22Rv1 (cell line): Measurements from ENCODE around the gene UBALD1.

Experiments used
- ZFX ChIP-seq: fragments of 450-650 bp; IDR thresholded peaks from 2 replicates; pipeline ENCODE4 v1.6.1; 2017; ENCODE audit warnings: antibody characterized with exemption, borderline replicate concordance
- TF ChIP-seq, protein P1 (sequence below): fragments of 450-650 bp; IDR thresholded peaks from 2 replicates; pipeline ENCODE4 v1.5.1; 2017; ENCODE audit warnings: mild to moderate bottlenecking

GRCh38 chr16:4625560-4626159 is 11.0 kb upstream of the UBALD1 start:
- TF ChIP-seq, protein P1, sequence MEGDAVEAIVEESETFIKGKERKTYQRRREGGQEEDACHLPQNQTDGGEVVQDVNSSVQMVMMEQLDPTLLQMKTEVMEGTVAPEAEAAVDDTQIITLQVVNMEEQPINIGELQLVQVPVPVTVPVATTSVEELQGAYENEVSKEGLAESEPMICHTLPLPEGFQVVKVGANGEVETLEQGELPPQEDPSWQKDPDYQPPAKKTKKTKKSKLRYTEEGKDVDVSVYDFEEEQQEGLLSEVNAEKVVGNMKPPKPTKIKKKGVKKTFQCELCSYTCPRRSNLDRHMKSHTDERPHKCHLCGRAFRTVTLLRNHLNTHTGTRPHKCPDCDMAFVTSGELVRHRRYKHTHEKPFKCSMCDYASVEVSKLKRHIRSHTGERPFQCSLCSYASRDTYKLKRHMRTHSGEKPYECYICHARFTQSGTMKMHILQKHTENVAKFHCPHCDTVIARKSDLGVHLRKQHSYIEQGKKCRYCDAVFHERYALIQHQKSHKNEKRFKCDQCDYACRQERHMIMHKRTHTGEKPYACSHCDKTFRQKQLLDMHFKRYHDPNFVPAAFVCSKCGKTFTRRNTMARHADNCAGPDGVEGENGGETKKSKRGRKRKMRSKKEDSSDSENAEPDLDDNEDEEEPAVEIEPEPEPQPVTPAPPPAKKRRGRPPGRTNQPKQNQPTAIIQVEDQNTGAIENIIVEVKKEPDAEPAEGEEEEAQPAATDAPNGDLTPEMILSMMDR = no peak
- no peak for TF ChIP-seq ZFX
